H1 (cell line): ENCODE measurements around the gene PRKCA. TPM values are rescaled to one million over a fixed set of nuclear protein-coding genes. Genes with fewer than 3 reads are reported as not detected.

Experiments
- CTCF ChIA-PET: fragments of 300-600 bp; sonication (Branson Sonifier 250); formaldehyde crosslinking; loops from one replicate; lab custom pipeline; 2021; ENCODE audit not compliant: partially characterized antibody; lab: Charles Lee
- POLR2A ChIA-PET: fragments of 300-600 bp; sonication (Branson Sonifier 250); formaldehyde crosslinking; loops from one replicate; lab custom pipeline; 2021; ENCODE audit warnings: inconsistent platforms; ENCODE audit not compliant: partially characterized antibody; lab: Charles Lee
- DNase-seq, 2 experiments: peaks; one replicate each; pipeline versions ENCODE4 v3.0.0 to v3.0.0-alpha.2; 2010 to 2022; ENCODE audit warnings: low spot score in 2 of 2, low read depth in 1 of 2, mixed read lengths in 1 of 2
- FAIRE-seq: peaks from 2 replicates; lab custom pipeline; 2011; peaks lifted over from hg19 to GRCh38; lab: Jason Lieb, UNC
- H2AFZ ChIP-seq: 2 replicates; pipeline ENCODE4 v1.8.1; 2012; ENCODE audit warnings: low read length, inconsistent platforms
- H2AK5ac ChIP-seq: 2 replicates; pipeline ENCODE4 v1.6.1; 2013; ENCODE audit warnings: low read depth, low read length
- H2BK120ac ChIP-seq: replicated peaks from 2 replicates; pipeline ENCODE3; 2013; ENCODE audit warnings: low read depth, low read length, inconsistent platforms
- H2BK12ac ChIP-seq: 2 replicates; pipeline ENCODE4 v1.6.1; 2013; ENCODE audit warnings: low read depth, low read length
- H2BK15ac ChIP-seq: 2 replicates; pipeline ENCODE4 v1.6.1; 2013; ENCODE audit warnings: low read length
- H2BK20ac ChIP-seq: 2 replicates; pipeline ENCODE4 v1.6.1; 2013; ENCODE audit warnings: low read length
- H2BK5ac ChIP-seq: 2 replicates; pipeline ENCODE4 v1.6.1; 2013; ENCODE audit warnings: low read depth, low read length
- H3K14ac ChIP-seq: 2 replicates; pipeline ENCODE4 v1.6.1; 2013; ENCODE audit warnings: inconsistent platforms; ENCODE audit not compliant: insufficient read length
- H3K18ac ChIP-seq: 2 replicates; pipeline ENCODE4 v1.6.1; 2013; ENCODE audit warnings: low read length; ENCODE audit errors: extremely low read depth
- H3K23ac ChIP-seq: 2 replicates; pipeline ENCODE4 v1.6.1; 2013; ENCODE audit warnings: inconsistent platforms; ENCODE audit not compliant: insufficient read length
- H3K23me2 ChIP-seq: 2 replicates; pipeline ENCODE4 v1.6.1; 2013; ENCODE audit warnings: low read depth, low read length
- H3K27ac ChIP-seq: 2 replicates; pipeline ENCODE4 v1.6.1; 2011; ENCODE audit warnings: low read depth, low read length, inconsistent platforms
- H3K27me3 ChIP-seq, 4 experiments: replicated peaks in 1 of 4; 1 replicate in 1 of 4; 2 replicates in 3 of 4; pipeline versions ENCODE4 v1.6.1 to v1.8.1; 2011 to 2013; ENCODE audit warnings: low read length in 3 of 4, mild to moderate bottlenecking in 3 of 4, inconsistent platforms in 2 of 4, mixed read lengths in 2 of 4, moderate library complexity in 1 of 4; ENCODE audit not compliant: control insufficient read depth in 3 of 4, insufficient read depth in 3 of 4; ENCODE audit errors: extremely low read depth in 1 of 4
- H3K36me3 ChIP-seq, 4 experiments: 2 replicates each; pipeline versions ENCODE4 v1.6.1 to v1.8.1; 2011 to 2013; ENCODE audit warnings: mild to moderate bottlenecking in 4 of 4, low read length in 3 of 4, moderate library complexity in 2 of 4, control low read depth in 1 of 4, inconsistent platforms in 1 of 4; ENCODE audit not compliant: insufficient read depth in 4 of 4, control insufficient read depth in 2 of 4
- H3K4ac ChIP-seq: replicated peaks from 2 replicates; pipeline ENCODE3; 2013; ENCODE audit warnings: low read length, low read depth, mixed read lengths, inconsistent platforms; ENCODE audit not compliant: insufficient read length
- H3K4me1 ChIP-seq, 4 experiments: replicated peaks in 1 of 4; 1 replicate in 1 of 4; 2 replicates in 3 of 4; pipeline versions ENCODE4 v1.6.1 to v1.8.1; 2011 to 2013; ENCODE audit warnings: low read length in 3 of 4, inconsistent platforms in 2 of 4, mixed read lengths in 1 of 4; ENCODE audit not compliant: insufficient read depth in 4 of 4, control insufficient read depth in 3 of 4
- H3K4me2 ChIP-seq, 2 experiments: 2 replicates each; pipeline versions ENCODE4 v1.6.1 to v1.8.1; 2011 to 2013; ENCODE audit warnings: low read depth in 2 of 2, low read length in 2 of 2, control low read depth in 1 of 2, inconsistent platforms in 1 of 2, mild to moderate bottlenecking in 1 of 2; ENCODE audit not compliant: insufficient read depth in 1 of 2
- H3K4me3 ChIP-seq, 4 experiments: fragments of 200-600, 300-600 bp in 1 of 4; sonication (generic), shearing (Covaris generic), sonication (Bioruptor Twin) in 1 of 4; 2 replicates each; pipeline versions ENCODE4 v1.5.1 to v1.8.1; 2011 to 2016; ENCODE audit warnings: low read length in 4 of 4, low read depth in 3 of 4, control low read depth in 2 of 4, inconsistent platforms in 2 of 4, mild to moderate bottlenecking in 2 of 4, mixed read lengths in 1 of 4, moderate library complexity in 1 of 4; ENCODE audit not compliant: insufficient read depth in 2 of 4; ENCODE audit errors: extremely low read depth in 1 of 4
- H3K56ac ChIP-seq: replicated peaks from 2 replicates; pipeline ENCODE3; 2013; ENCODE audit warnings: low read depth, mild to moderate bottlenecking, mixed read lengths, low read length, inconsistent platforms; ENCODE audit not compliant: insufficient read length
- H3K79me1 ChIP-seq: 2 replicates; pipeline ENCODE4 v1.6.1; 2013; ENCODE audit warnings: low read depth, low read length, control low read depth
- H3K79me2 ChIP-seq, 2 experiments: 2 replicates each; pipeline versions ENCODE4 v1.6.1 to v1.8.1; 2012 to 2013; ENCODE audit warnings: low read length in 2 of 2, mild to moderate bottlenecking in 2 of 2, inconsistent platforms in 1 of 2; ENCODE audit not compliant: insufficient read depth in 2 of 2, control insufficient read depth in 1 of 2
- H3K9ac ChIP-seq, 4 experiments: replicated peaks in 1 of 4; 1 replicate in 1 of 4; 2 replicates in 3 of 4; pipeline versions ENCODE4 v1.6.1 to v1.8.1; 2011 to 2013; ENCODE audit warnings: low read depth in 3 of 4, low read length in 3 of 4, control low read depth in 2 of 4, mild to moderate bottlenecking in 2 of 4, moderate library complexity in 2 of 4, inconsistent platforms in 1 of 4; ENCODE audit errors: extremely low read depth in 1 of 4
- H3K9me3 ChIP-seq, 2 experiments: 2 replicates each; pipeline versions ENCODE4 v1.6.1 to v1.8.1; 2012 to 2013; ENCODE audit warnings: mild to moderate bottlenecking in 2 of 2, moderate library complexity in 2 of 2, control low read depth in 1 of 2, inconsistent platforms in 1 of 2, low read depth in 1 of 2, low read length in 1 of 2, mixed read lengths in 1 of 2; ENCODE audit not compliant: insufficient read depth in 2 of 2
- H4K20me1 ChIP-seq, 2 experiments: replicated peaks in 1 of 2; 2 replicates each; pipeline versions ENCODE3 to v1.8.1; 2011 to 2013; ENCODE audit warnings: inconsistent platforms in 2 of 2, low read length in 2 of 2, mild to moderate bottlenecking in 1 of 2; ENCODE audit not compliant: insufficient read depth in 2 of 2, control insufficient read depth in 1 of 2
- H4K5ac ChIP-seq: 2 replicates; pipeline ENCODE4 v1.6.1; 2013; ENCODE audit warnings: low read length, low read depth, mixed read lengths, inconsistent platforms; ENCODE audit not compliant: insufficient read length
- H4K8ac ChIP-seq: 2 replicates; pipeline ENCODE4 v1.8.0; 2013; ENCODE audit warnings: mild to moderate bottlenecking, moderate library complexity, low read length, inconsistent platforms; ENCODE audit not compliant: insufficient read depth; ENCODE audit errors: extremely low read depth
- H4K91ac ChIP-seq: replicated peaks from 2 replicates; pipeline ENCODE3; 2013; ENCODE audit warnings: low read length, mixed read lengths, inconsistent platforms; ENCODE audit not compliant: insufficient read length
- BACH1 ChIP-seq: IDR thresholded peaks from 2 replicates; pipeline ENCODE4 v1.6.1; 2012; ENCODE audit warnings: low read length, improper control_type of control experiment
- RAD21 ChIP-seq, 2 experiments: IDR thresholded peaks in 1 of 2; conservative IDR thresholded peaks in 1 of 2; 2 replicates each; pipeline ENCODE4 v1.6.1; 2011; ENCODE audit warnings: low read depth in 2 of 2, low read length in 2 of 2, improper control_type of control experiment in 1 of 2, inconsistent platforms in 1 of 2, mild to moderate bottlenecking in 1 of 2, moderate library complexity in 1 of 2
- WGBS, 2 experiments: shearing (Covaris generic) in 1 of 2; methylation state at CpG; one replicate each; pipeline versions ENCODE4 v1.1.6 to v1.1.7; 2013 to 2015; ENCODE audit warnings: low lambda C conversion rate in 2 of 2, mixed read lengths in 2 of 2, inconsistent platforms in 1 of 2, low coverage in 1 of 2, missing lambda C conversion rate in 1 of 2; ENCODE audit not compliant: insufficient replicate concordance in 2 of 2, insufficient coverage in 1 of 2, insufficient read length in 1 of 2; ENCODE audit errors: extremely low coverage in 1 of 2, missing lambda C conversion rate in 1 of 2; 5-methylcytosine and 5-hydroxymethylcytosine counted together
- polyA plus RNA-seq, 7 experiments: library from polyadenylated mRNA; depleted of rRNA in 3 of 7; stranded (reverse) in 5 of 7; unstranded in 2 of 7; fragments of >200 nt in 5 of 7; fragments of 200-250 nt in 2 of 7; gene quantifications; 1 replicate in 5 of 7; 2 replicates in 1 of 7; 4 replicates in 1 of 7; pipeline versions ENCODE4 v1.2.1 to v1.2.3, GENCODE V29; 2011 to 2013; ENCODE audit warnings: missing spikeins in 2 of 7, mixed read lengths in 2 of 7
- total RNA-seq: library from RNA; stranded (reverse); fragmentation: NEBNext Ultra II Directional; extraction: Animal tissue kit (Norgen Biotek cat#: 25700); gene quantifications from 2 replicates; pipeline ENCODE4 v1.2.1, GENCODE V29; 2021

Gene PRKCA
- total and polyA plus RNA-seq, 2 of the 8 experiments (the other 6 are each of a cell fraction or from before 2014, with no cell fraction given): 5.8 to 17.8 TPM

- Histone ChIP-seq H3K56ac (no peak overlapping the region), H3K36me3 (no peaks in the 10 kb centered on the region), H4K91ac (no peak overlapping the region), H3K79me2 (peaks cover 3 to 18% of the 10 kb centered on the region in 2 experiments; a peak in 2 of 4 replicates), H2BK120ac (no peak overlapping the region), H2BK12ac (no peak overlapping the region), H2BK20ac (no peak overlapping the region), H4K5ac (no peak overlapping the region), H2BK5ac (no peak overlapping the region), H3K23ac (no peak overlapping the region), H3K23me2 (no peaks in the 10 kb centered on the region), H3K14ac (no peak overlapping the region), H3K4ac (no peak overlapping the region), H3K9ac (no peak overlapping the region), H2AK5ac (no peak overlapping the region), H3K27ac (no peak overlapping the region), H3K79me1 (no peaks in the 10 kb centered on the region), H3K27me3 (no peaks in the 10 kb centered on the region), H4K8ac (no peak overlapping the region), H2AFZ (no peak overlapping the region), H3K4me3 (no peak overlapping the region)
- 63% methylated on average over 2 of the region's 2 CpGs; no CpG with 5 or more reads in 1 of the 2 experiments for WGBS, 2 experiments
- FAIRE-seq: no peak
- CTCF ChIA-PET: interaction anchor here (0.9 to 2.7 kb wide), 3 partner anchors 8 to 109 kb away, joined by 3 to 9 read pairs (median 3); no protein-coding TSS in a partner anchor
- POLR2A ChIA-PET: no interaction called here
- no peak for DNase-seq
- TF ChIP-seq BACH1 (no peak), RAD21 (IDR thresholded peaks at IDR 0.05 in 1 of 2, conservative IDR thresholded peaks at IDR 0.05 in 1 of 2; ENCODE audit: low read depth in 2 of 2, low read length in 2 of 2) (no peak)
- TF ChIP-seq, all 59 proteins: peak for 0
- no peak overlapping the region for H3K4me2 ChIP-seq
- H2BK15ac ChIP-seq: no peak overlapping the region
- H3K9me3 ChIP-seq: no peaks in the 10 kb centered on the region
- no peaks in the 10 kb centered on the region for H4K20me1 ChIP-seq
- H3K18ac ChIP-seq: no peak overlapping the region
- peaks cover 2 to 15% (median 7%) of the 10 kb centered on the region in 4 experiments; a peak in 4 of 7 replicates for H3K4me1 ChIP-seq
Measured at GRCh38 chr17:66432411-66432957, 130.1 kb downstream of the PRKCA start.
